Coronary artery (tissue), 2 donors: Measurements from ENCODE around the gene CTBP1.

Experiments used
- DNase-seq: peaks from one replicate; pipeline ENCODE4 v3.0.0-alpha.2; 2017; ENCODE audit warnings: low spot score
- H3K27ac ChIP-seq, 2 donors: fragments of 200-600 bp; sonication (generic); one replicate each; pipeline ENCODE4 v1.5.1; 2016 to 2019
- H3K4me3 ChIP-seq: fragments of 200-600 bp; sonication (generic); 2 replicates; pipeline ENCODE4 v1.5.1; 2016; ENCODE audit warnings: mild to moderate bottlenecking, moderate library complexity
- CTCF ChIP-seq: fragments of 200-600 bp; sonication (generic); IDR thresholded peaks from one replicate; pipeline ENCODE4 v1.5.1; 2019; ENCODE audit warnings: antibody characterized with exemption

CTBP1 gene

GRCh38 chr4:1207603-1208265, 41.2 kb downstream of the CTBP1 start:
- no peak for TF ChIP-seq CTCF
- peak overlapping the region; percentile 52 for H3K4me3 ChIP-seq
- DNase-seq = peak; percentile 72
- peak overlapping the region; percentile 64 to 92 for H3K27ac ChIP-seq

DNA sequence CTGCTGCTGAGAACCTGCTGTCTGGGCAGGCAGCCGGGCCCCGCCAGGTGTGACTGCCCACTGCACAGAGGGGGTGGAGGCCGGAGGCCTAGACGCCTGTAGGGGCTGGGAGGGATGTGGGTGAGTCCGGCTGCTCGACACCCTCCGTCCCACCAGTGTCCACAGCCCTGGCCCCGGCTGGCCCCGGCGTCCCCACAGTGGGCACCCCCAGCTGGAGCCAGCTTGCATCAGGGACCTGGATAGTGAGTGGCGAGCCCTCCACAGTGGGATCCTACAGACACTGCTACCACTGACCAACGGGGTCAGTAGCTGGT, 41.8 kb downstream of the CTBP1 start:
- Histone ChIP-seq H3K4me3 (no peak overlapping the region), H3K27ac (no peak overlapping the region)
- peak; percentile 66 for DNase-seq

GRCh38 chr4:1206299-1207156, 42.4 kb downstream of the CTBP1 start:
- DNase-seq = peak; percentile 70
- H3K27ac ChIP-seq = no peak overlapping the region
- H3K4me3 ChIP-seq = no peak overlapping the region
- no peak for TF ChIP-seq CTCF

More for the DNA sequence above, 41.8 kb downstream of the CTBP1 start:
- TF ChIP-seq CTCF = no peak

- TF ChIP-seq CTCF = no peak
- Histone ChIP-seq H3K27ac (no peak overlapping the region), H3K4me3 (no peak overlapping the region)
- peak; percentile 67 for DNase-seq
Observed at GRCh38 chr4:1205586-1206298, 43.2 kb downstream of the CTBP1 start.

- peak; percentile 68 for DNase-seq
- Histone ChIP-seq H3K27ac (no peak overlapping the region), H3K4me3 (no peak overlapping the region)
- TF ChIP-seq CTCF = no peak
Observed at GRCh38 chr4:1204828-1205585, 43.9 kb downstream of the CTBP1 start.

- Histone ChIP-seq H3K4me3 (no peak overlapping the region), H3K27ac (no peak overlapping the region)
- no peak for TF ChIP-seq CTCF
- DNase-seq = no peak
Observed at GRCh38 chr4:1204286-1204827, 44.6 kb downstream of the CTBP1 start.
